Naive thymus-derived CD8-positive, alpha-beta T cell (primary cell): ENCODE measurements around the gene ATXN7L1. TPM values are rescaled to one million over a fixed set of nuclear protein-coding genes. Genes with fewer than 3 reads are reported as not detected.

ENCODE experiments used
- ATAC-seq, 2 donors: fragments of 150-1000 bp; cut with Tn5 transposase in 1 of 2; sonication (Bioruptor Pico), chemical (Tn5 transposase) in 1 of 2; 1 replicate in 1 of 2; 2 replicates in 1 of 2; pipeline ENCODE4 v1.10.0; 2021; ENCODE audit warnings: mild to moderate bottlenecking in 2 of 2, moderate library complexity in 2 of 2
- POLR2A ChIA-PET: fragments of 350-600 bp; sonication (Branson Sonifier 250); formaldehyde crosslinking; loops from one replicate; lab custom pipeline; 2021; ENCODE audit warnings: antibody characterized with exemption; lab: Charles Lee
- DNase-seq, 10 donors: peaks; one replicate each; pipeline versions ENCODE4 v3.0.0 to v3.0.0-alpha.2; 2020 to 2022
- H3K27ac Mint-ChIP-seq, 10 donors: one replicate each; pipeline ENCODE4 v1.8.0; 2020 to 2022; ENCODE audit warnings: mild to moderate bottlenecking in 10 of 10, mixed read lengths in 10 of 10, moderate library complexity in 4 of 10, inconsistent platforms in 1 of 10
- H3K27me3 Mint-ChIP-seq, 5 donors: one replicate each; pipeline ENCODE4 v1.8.0; 2021 to 2022; ENCODE audit warnings: mixed read lengths in 5 of 5
- H3K36me3 Mint-ChIP-seq, 3 donors: one replicate each; pipeline ENCODE4 v1.8.0; 2020 to 2022; ENCODE audit warnings: mixed read lengths in 3 of 3, mild to moderate bottlenecking in 2 of 3, inconsistent platforms in 1 of 3
- H3K4me1 Mint-ChIP-seq, 4 donors: one replicate each; pipeline ENCODE4 v1.8.0; 2021 to 2022; ENCODE audit warnings: mixed read lengths in 4 of 4
- H3K4me3 Mint-ChIP-seq, 10 donors: one replicate each; pipeline ENCODE4 v1.8.0; 2020 to 2022; ENCODE audit warnings: mild to moderate bottlenecking in 10 of 10, mixed read lengths in 10 of 10, moderate library complexity in 6 of 10, inconsistent platforms in 1 of 10
- H3K9me3 Mint-ChIP-seq, 9 donors: one replicate each; pipeline ENCODE4 v1.8.0; 2020 to 2022; ENCODE audit warnings: mixed read lengths in 9 of 9, mild to moderate bottlenecking in 3 of 9, inconsistent platforms in 1 of 9, moderate library complexity in 1 of 9
- polyA plus RNA-seq, 3 donors: library from polyadenylated mRNA; unstranded; fragments of 300-500 nt; fragmentation: Illumina TruSeq; gene quantifications; one replicate each; pipeline ENCODE4 v1.2.3, GENCODE V29; 2021
- total RNA-seq, 8 experiments: library from RNA in 2 of 8; stranded (reverse) in 2 of 8; gene quantifications; one replicate each; pipeline ENCODE4 v1.2.3 and lab custom pipeline; 2021 to 2026

Gene ATXN7L1
- total and polyA plus RNA-seq, 5 experiments from 2014 or later, result 6.7 to 35.1 (median 12.7) TPM

- Mint-ChIP-seq H3K9me3 (no peaks in the 10 kb centered on the region), H3K36me3 (no peaks in the 10 kb centered on the region), H3K27me3 (no peaks in the 10 kb centered on the region), H3K27ac (peak overlapping the region; percentile 74 to 92 (median 86)), H3K4me1 (peaks cover 29 to 79% (median 68%) of the 10 kb centered on the region in 4 donors), H3K4me3 (peak overlapping the region in 6 of 10 donors; percentile 0 to 74 (median 42))
- DNase-seq, result peak; percentile 16 to 73 (median 50)
- ATAC-seq, result peak; percentile 63 to 80
- POLR2A ChIA-PET, result interaction anchor here (3.3 kb wide), 1 partner anchor 15 kb away, joined by 13 read pairs; no protein-coding TSS in a partner anchor
These were observed 200.4 kb downstream of the ATXN7L1 start for GRCh38 chr7:105675934-105676371.

DNA sequence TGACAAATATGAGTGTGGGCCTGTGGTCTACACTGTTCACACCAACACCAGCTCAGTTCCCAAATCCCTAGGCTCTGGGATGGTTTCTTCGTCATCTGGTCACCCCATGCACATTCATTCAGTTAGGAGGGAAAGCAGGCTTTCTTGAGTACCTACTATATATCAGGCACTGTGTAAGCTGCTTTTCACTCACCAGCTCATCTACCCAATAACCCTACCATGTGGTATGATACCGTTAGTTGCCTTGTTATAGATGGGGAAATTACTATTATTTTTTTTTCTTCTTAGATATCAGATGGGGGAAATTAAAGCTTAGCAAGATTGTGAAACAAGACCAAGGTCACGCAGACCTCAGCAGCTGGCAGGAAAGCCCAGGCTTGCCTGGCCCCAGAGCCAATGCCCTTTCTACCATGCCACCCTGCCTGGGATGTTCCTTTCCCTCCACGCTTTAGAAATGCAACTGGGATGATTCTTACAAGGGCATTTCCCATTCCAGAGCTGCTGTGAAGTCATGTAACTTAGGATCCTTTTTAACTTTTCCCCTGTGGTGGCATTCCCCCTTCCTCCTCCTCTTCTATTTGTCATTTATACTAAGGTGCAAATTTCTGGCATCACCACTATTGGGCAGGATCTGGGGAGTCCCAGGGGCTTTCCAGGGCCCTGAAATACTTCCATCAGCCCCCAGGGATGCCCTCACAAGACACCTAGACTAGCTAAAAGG is 202.0 kb downstream of the ATXN7L1 start:
- Mint-ChIP-seq H3K36me3 (no peaks in the 10 kb centered on the region), H3K27me3 (no peaks in the 10 kb centered on the region), H3K9me3 (no peaks in the 10 kb centered on the region), H3K4me1 (peaks cover 27 to 71% (median 64%) of the 10 kb centered on the region in 4 donors), H3K27ac (peak overlapping the region in 8 of 10 donors; percentile 14 to 92 (median 62)), H3K4me3 (no peak overlapping the region)
- ATAC-seq (no peak), DNase-seq (no peak)
- POLR2A ChIA-PET, result interaction anchor here (1.6 to 1.9 kb wide), 2 partner anchors 15 to 17 kb away, joined by 4 to 5 read pairs; no protein-coding TSS in a partner anchor

DNA sequence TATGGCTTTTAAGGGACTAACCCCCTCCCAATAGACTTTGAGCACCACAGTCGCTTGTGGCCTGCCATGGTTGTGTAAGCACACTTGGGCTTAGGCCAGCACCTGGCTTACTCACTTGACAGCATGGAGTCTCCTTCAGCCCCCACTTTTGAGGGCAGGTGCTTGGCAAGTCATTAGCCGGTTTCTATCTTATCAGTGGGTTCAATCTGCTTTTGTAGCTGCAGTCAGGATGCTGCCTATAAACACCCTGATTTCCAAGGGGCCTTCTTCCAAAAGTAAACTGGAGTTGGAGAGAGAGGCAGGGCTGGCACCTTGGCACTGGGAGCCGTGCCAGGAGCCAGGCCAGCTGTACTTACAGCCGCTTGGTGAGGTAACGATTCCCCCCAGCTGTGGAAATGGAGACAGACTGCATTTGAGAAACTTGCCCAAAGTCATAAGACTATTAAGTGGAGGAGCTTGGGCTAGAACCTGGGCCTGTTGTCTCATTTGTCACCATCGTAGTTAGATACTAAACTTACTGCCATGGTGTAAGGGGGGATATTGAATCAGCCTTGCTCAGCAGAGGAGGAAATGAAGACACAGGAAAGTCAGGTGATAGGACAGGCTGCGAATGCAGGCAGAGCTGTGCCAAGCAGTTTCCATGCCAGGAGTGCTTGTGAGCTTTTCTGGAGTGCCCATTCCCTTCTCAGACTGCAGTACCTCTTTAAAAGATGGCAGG is 202.9 kb downstream of the ATXN7L1 start:
- DNase-seq, result peak in 1 of 10 donors; percentile 18
- H3K4me1 Mint-ChIP-seq, result peaks cover 20 to 63% (median 55%) of the 10 kb centered on the region in 4 donors
- ATAC-seq, result no peak
- H3K27ac Mint-ChIP-seq, result peak overlapping the region in 9 of 10 donors; percentile 14 to 92 (median 60)
- POLR2A ChIA-PET, result interaction anchor here (1.6 to 1.9 kb wide), 2 partner anchors 16 to 18 kb away, joined by 4 to 5 read pairs; no protein-coding TSS in a partner anchor
- H3K4me3 Mint-ChIP-seq, result peak overlapping the region in 2 of 10 donors; percentile 2 to 36
- no peaks in the 10 kb centered on the region for H3K27me3 Mint-ChIP-seq
- H3K36me3 Mint-ChIP-seq, result no peaks in the 10 kb centered on the region
- H3K9me3 Mint-ChIP-seq, result no peaks in the 10 kb centered on the region

DNA sequence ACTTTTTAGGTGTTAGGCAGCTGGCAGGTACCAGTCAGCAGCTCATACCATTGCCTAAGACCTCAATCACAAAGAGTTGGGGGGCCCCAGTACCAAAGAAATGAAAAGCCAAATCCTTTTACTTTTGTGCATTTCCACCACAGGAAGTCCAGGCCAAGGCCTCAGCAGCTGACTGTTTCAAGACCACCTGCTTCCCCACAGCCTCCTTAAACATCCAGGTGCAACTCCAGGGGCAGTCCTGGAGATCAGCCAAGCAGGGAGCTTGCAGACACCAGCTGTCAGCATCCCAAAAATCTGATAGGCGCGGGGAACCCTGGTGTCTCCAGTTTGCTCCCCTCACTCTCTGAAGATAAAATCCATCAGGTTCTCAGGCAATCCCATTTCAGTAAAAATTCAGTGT is 203.6 kb downstream of the ATXN7L1 start:
- H3K27ac Mint-ChIP-seq, result peak overlapping the region in 6 of 10 donors; percentile 8 to 77 (median 40)
- ATAC-seq, result no peak

DNA sequence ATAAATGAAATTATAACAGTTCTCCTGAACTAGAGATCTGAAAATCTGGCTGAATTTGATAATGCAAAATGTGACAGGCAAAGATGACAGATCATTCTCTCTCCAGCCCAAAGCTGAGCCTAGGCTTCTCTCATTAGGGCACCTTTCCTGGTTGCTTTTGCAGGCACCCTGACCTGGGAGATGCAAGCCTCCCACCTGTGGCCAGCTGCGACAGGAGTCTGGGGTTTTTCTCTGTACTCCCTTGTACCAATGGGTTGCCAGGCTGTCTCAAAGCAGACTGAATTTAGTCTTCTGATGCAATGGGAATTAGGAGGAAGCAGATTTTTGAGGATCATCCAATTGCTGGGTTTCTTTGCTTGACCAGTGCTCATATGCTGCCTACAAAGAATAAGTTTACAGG is 210.1 kb downstream of the ATXN7L1 start:
- H3K9me3 Mint-ChIP-seq, result no peaks in the 10 kb centered on the region
- H3K4me3 Mint-ChIP-seq, result no peak overlapping the region
- DNase-seq, result no peak
- no peaks in the 10 kb centered on the region for H3K27me3 Mint-ChIP-seq
- peaks cover 2 to 6% (median 4%) of the 10 kb centered on the region in 4 donors for H3K4me1 Mint-ChIP-seq
- H3K27ac Mint-ChIP-seq, result peak overlapping the region in 1 of 10 donors; percentile 27
- POLR2A ChIA-PET, result no interaction called here
- peaks cover 0 to 36% (median 21%) of the 10 kb centered on the region in 3 donors for H3K36me3 Mint-ChIP-seq
- ATAC-seq, result no peak

More for the DNA sequence above, 203.6 kb downstream of the ATXN7L1 start:
- POLR2A ChIA-PET, result no interaction called here
- Mint-ChIP-seq H3K4me3 (peak overlapping the region in 1 of 10 donors; percentile 24), H3K9me3 (no peaks in the 10 kb centered on the region), H3K27me3 (no peaks in the 10 kb centered on the region), H3K36me3 (no peaks in the 10 kb centered on the region), H3K4me1 (peaks cover 14 to 56% (median 48%) of the 10 kb centered on the region in 4 donors)
- DNase-seq, result peak in 1 of 10 donors; percentile 23

GRCh38 chr7:105665684-105666083 is 210.7 kb downstream of the ATXN7L1 start:
- H3K27me3 Mint-ChIP-seq, result no peaks in the 10 kb centered on the region
- ATAC-seq, result no peak
- peak overlapping the region in 1 of 10 donors; percentile 15 for H3K27ac Mint-ChIP-seq

GRCh38 chr7:105664816-105665525 is 211.4 kb downstream of the ATXN7L1 start:
- peaks cover 2 to 6% (median 5%) of the 10 kb centered on the region in 4 donors for H3K4me1 Mint-ChIP-seq
- POLR2A ChIA-PET, result no interaction called here
- ATAC-seq (no peak), DNase-seq (peak in 1 of 10 donors; percentile 31)
- no peaks in the 10 kb centered on the region for H3K9me3 Mint-ChIP-seq
- peaks cover 0 to 47% (median 30%) of the 10 kb centered on the region in 3 donors for H3K36me3 Mint-ChIP-seq
- no peak overlapping the region for H3K4me3 Mint-ChIP-seq
- no peaks in the 10 kb centered on the region for H3K27me3 Mint-ChIP-seq
- no peak overlapping the region for H3K27ac Mint-ChIP-seq

More at GRCh38 chr7:105665684-105666083, 210.7 kb downstream of the ATXN7L1 start:
- POLR2A ChIA-PET, result no interaction called here
- DNase-seq, result peak in 1 of 10 donors; percentile 15
- Mint-ChIP-seq H3K4me3 (no peak overlapping the region), H3K36me3 (peaks cover 0 to 42% (median 27%) of the 10 kb centered on the region in 3 donors), H3K4me1 (peaks cover 2 to 6% (median 4%) of the 10 kb centered on the region in 4 donors), H3K9me3 (no peaks in the 10 kb centered on the region)

- ATAC-seq (no peak), DNase-seq (no peak)
- Mint-ChIP-seq H3K4me3 (no peak overlapping the region), H3K4me1 (peaks cover 2 to 6% (median 6%) of the 10 kb centered on the region in 4 donors), H3K9me3 (no peaks in the 10 kb centered on the region), H3K27me3 (no peaks in the 10 kb centered on the region), H3K27ac (peak overlapping the region in 3 of 10 donors; percentile 24 to 48 (median 37)), H3K36me3 (peaks cover 0 to 57% (median 40%) of the 10 kb centered on the region in 3 donors)
- POLR2A ChIA-PET, result interaction anchor here (1.3 kb wide), 1 partner anchor 10 kb away, joined by 3 read pairs; no protein-coding TSS in a partner anchor
These were observed 213.4 kb downstream of the ATXN7L1 start for GRCh38 chr7:105662998-105663397.

GRCh38 chr7:105661625-105662024 is 214.8 kb downstream of the ATXN7L1 start:
- ATAC-seq, result no peak

DNA sequence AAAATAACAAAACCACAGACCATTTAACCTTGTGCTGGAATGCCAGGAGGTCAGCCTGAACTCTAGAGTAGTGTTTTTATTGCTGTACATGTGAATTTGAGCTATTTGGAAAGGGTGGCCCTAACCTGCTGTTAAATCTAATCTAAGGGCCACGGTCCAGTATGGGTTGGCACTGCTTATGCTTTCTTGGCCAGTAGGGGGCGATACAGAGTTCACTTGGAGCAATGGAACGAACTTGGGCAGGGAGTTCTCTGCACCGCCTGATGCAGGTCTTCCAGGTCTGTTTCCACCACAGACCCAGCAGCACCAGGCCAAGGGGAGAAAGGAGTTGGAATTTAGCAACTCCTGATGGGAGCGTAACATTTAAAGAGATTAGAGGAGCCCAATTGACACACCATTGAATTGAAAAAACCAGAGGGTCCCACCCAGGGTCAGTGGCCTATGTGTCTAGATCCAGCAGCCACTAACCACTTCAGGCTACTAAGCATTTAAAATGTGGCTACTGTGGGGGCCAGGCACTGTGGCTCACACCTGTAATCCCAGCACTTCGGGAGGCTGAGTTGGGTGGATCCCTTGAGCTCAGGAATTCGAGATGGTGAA is 219.4 kb downstream of the ATXN7L1 start:
- ATAC-seq (peak; percentile 76 to 87), DNase-seq (peak; percentile 19 to 82 (median 66))
- H3K9me3 Mint-ChIP-seq, result no peaks in the 10 kb centered on the region

More at GRCh38 chr7:105661625-105662024, 214.8 kb downstream of the ATXN7L1 start:
- Mint-ChIP-seq H3K9me3 (no peaks in the 10 kb centered on the region), H3K27me3 (no peaks in the 10 kb centered on the region), H3K36me3 (peaks cover 0 to 60% (median 44%) of the 10 kb centered on the region in 3 donors), H3K27ac (no peak overlapping the region), H3K4me1 (peaks cover 0 to 7% (median 6%) of the 10 kb centered on the region in 4 donors), H3K4me3 (no peak overlapping the region)
- POLR2A ChIA-PET, result no interaction called here
- no peak for DNase-seq

DNA sequence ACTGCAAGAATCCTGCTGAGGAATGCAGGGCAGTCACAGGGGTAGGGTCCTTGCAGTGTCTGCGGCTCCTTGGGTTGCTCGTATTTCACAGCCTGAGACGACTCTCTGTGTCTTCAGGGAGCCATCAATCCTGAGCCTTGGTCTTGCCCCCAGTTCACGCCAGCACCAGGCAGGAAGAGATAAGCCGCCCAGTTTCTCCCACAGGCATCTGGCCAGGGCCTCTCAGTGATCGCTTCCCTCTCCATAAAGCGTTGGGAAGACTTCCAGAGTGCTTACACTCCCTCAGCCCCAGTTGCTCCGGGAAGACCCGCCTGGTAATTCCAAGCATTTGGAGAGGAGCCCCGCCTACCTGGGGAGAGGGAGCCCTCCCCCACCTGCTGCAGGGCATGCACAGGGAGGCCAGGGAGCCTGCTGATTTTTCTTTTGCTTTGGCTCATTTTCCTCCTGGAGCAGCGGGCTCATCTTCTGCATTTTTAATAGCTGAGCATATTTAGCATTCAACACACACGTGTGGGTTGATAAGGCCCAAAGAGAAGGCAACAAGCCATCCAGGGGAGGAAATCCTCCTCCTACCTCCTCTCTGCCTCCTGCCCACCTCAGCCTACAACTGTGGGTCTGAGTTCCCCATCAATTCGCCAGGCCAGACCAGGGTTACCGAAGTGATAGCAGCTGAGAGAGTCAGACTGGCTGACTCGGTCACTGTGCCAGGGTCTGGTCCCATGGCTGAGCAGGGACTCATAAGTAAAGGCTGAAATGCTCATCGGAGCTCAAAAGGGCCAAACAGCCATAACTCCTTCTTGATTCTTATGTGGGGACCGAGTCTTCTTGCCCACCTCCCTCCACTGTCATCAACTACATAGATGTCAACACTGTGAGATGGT is 220.7 kb downstream of the ATXN7L1 start:
- H3K9me3 Mint-ChIP-seq, result no peaks in the 10 kb centered on the region
- peaks cover 0 to 21% (median 9%) of the 10 kb centered on the region in 4 donors for H3K4me1 Mint-ChIP-seq
- peaks cover 0 to 47% (median 21%) of the 10 kb centered on the region in 3 donors for H3K36me3 Mint-ChIP-seq
- H3K27me3 Mint-ChIP-seq, result no peaks in the 10 kb centered on the region
- POLR2A ChIA-PET, result no interaction called here
- DNase-seq (peak in 1 of 10 donors; percentile 37), ATAC-seq (no peak)
- no peak overlapping the region for H3K27ac Mint-ChIP-seq
- no peak overlapping the region for H3K4me3 Mint-ChIP-seq

More for the DNA sequence above, 219.4 kb downstream of the ATXN7L1 start:
- H3K4me3 Mint-ChIP-seq, result peak overlapping the region in 1 of 10 donors; percentile 49
- H3K4me1 Mint-ChIP-seq, result peaks cover 0 to 13% (median 7%) of the 10 kb centered on the region in 4 donors
- POLR2A ChIA-PET, result interaction anchor here (1.3 kb wide), 1 partner anchor 220 kb away, joined by 3 read pairs; no protein-coding TSS in a partner anchor
- H3K27ac Mint-ChIP-seq, result peak overlapping the region in 3 of 10 donors; percentile 6 to 82 (median 44)
- H3K27me3 Mint-ChIP-seq, result no peaks in the 10 kb centered on the region
- peaks cover 0 to 54% (median 29%) of the 10 kb centered on the region in 3 donors for H3K36me3 Mint-ChIP-seq
